Epithelial cell of proximal tubule (primary cell): Measurements from ENCODE around the gene CEP350. TPM values are rescaled to one million over a fixed set of nuclear protein-coding genes. Genes with fewer than 3 reads are reported as not detected.
"Not testable (repeated sequence)": the region's sequence is repeated elsewhere in the genome, so short reads cannot be mapped to it uniquely, and the experiment has no call there.

Experiments
- DNase-seq: peaks from one replicate; pipeline ENCODE4 v3.0.0-alpha.2; 2011; ENCODE audit warnings: low read depth
- H3K4me3 ChIP-seq: 2 replicates; pipeline ENCODE4 v1.5.1; 2011; ENCODE audit warnings: low read depth, mild to moderate bottlenecking, low read length
- total RNA-seq: library from RNA; depleted of rRNA; stranded (reverse); fragments of >200 nt; gene quantifications from 2 replicates; pipeline ENCODE4 v1.2.3, GENCODE V29; 2015
- TF ChIP-seq, protein P1 (sequence below): conservative IDR thresholded peaks from 2 replicates; pipeline ENCODE4 v1.5.1; 2012; ENCODE audit warnings: low read depth, mild to moderate bottlenecking, low read length

CEP350 gene
- total RNA-seq, 1 donor from 2014 or later, result 26.4 TPM

DNA sequence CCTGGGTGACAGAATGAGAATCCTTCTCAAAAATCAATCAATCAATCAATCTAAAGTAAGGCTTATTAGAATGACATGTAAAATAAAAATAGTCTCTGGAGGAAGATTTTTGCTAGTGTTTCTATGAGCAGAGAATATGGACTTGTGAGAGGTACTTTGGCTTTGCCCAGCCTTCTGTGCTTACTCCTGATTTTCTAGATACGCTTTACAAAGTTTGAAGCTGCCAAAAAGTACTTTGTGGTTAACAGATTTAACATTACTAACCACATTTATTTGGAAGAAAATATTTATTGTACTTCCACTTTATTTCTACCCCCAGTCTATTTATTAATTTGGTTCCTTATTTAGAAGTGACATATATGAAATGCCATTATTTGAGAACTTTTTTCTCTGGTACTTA, 41.0 kb downstream of the CEP350 start:
- H3K4me3 ChIP-seq, result no peak overlapping the region

DNA sequence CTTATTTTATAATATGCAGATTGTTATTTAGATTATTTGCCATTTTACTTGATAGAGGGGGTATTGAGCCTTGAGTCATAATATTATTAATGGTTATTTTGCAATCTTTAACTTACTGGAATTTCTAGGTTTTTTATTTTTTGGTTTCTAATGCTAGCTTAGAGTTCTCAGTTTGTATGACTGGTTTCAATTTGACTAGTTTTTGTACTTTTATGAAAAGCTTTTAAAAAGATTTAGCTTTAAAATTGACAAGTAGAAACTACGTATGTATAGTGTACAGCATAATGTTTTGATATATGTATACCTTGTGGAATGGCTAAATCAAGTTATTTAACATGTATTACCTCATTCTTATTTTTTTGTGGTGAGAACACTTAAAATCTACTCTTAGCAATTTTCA, 41.5 kb downstream of the CEP350 start:
- H3K4me3 ChIP-seq, result no peak overlapping the region
- DNase-seq, result no peak
- TF ChIP-seq, protein P1, sequence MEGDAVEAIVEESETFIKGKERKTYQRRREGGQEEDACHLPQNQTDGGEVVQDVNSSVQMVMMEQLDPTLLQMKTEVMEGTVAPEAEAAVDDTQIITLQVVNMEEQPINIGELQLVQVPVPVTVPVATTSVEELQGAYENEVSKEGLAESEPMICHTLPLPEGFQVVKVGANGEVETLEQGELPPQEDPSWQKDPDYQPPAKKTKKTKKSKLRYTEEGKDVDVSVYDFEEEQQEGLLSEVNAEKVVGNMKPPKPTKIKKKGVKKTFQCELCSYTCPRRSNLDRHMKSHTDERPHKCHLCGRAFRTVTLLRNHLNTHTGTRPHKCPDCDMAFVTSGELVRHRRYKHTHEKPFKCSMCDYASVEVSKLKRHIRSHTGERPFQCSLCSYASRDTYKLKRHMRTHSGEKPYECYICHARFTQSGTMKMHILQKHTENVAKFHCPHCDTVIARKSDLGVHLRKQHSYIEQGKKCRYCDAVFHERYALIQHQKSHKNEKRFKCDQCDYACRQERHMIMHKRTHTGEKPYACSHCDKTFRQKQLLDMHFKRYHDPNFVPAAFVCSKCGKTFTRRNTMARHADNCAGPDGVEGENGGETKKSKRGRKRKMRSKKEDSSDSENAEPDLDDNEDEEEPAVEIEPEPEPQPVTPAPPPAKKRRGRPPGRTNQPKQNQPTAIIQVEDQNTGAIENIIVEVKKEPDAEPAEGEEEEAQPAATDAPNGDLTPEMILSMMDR, result no peak

More for the DNA sequence above, 41.0 kb downstream of the CEP350 start:
- TF ChIP-seq, protein P1, result no peak
- DNase-seq, result no peak

DNA sequence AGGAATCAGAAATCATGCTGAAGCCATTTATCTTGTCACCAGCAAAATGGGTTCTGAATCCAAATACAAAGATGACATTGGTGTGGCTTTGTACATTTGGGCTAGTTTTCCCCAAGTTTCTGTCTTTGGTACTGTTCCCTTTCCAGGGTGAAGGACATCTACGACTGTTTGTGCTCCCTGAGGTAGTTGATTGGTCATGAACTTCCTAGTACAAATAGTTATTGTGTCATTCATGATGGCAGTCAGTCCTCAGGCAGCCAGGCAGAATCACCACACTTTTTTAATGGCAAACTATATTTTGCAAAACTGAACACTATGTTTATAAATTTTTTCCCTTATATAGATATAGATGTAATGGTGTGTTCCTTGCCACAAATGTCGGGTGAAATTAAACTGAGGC, 46.0 kb downstream of the CEP350 start:
- no peak for DNase-seq
- TF ChIP-seq, protein P1, result no peak
- H3K4me3 ChIP-seq, result no peak overlapping the region

DNA sequence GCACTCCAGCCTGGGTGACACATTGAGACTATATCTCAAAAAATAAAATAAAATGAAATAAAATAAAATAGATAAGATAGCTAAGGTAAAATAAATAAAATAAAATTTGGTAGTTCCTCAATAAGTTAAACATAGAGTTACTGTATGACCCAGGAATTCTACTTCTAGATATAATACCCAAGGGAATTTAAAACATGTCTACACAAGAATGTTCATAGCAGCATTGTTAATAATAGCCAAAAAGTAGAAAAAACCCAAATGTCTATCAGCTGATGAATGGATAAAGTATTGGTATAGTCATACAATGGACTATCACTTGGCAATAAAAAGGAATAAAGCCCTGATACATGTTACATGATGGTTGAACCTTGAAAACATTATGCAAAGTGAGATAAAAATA, 47.8 kb downstream of the CEP350 start:
- H3K4me3 ChIP-seq, result no peak overlapping the region
- TF ChIP-seq, protein P1, result no peak
- no peak for DNase-seq

DNA sequence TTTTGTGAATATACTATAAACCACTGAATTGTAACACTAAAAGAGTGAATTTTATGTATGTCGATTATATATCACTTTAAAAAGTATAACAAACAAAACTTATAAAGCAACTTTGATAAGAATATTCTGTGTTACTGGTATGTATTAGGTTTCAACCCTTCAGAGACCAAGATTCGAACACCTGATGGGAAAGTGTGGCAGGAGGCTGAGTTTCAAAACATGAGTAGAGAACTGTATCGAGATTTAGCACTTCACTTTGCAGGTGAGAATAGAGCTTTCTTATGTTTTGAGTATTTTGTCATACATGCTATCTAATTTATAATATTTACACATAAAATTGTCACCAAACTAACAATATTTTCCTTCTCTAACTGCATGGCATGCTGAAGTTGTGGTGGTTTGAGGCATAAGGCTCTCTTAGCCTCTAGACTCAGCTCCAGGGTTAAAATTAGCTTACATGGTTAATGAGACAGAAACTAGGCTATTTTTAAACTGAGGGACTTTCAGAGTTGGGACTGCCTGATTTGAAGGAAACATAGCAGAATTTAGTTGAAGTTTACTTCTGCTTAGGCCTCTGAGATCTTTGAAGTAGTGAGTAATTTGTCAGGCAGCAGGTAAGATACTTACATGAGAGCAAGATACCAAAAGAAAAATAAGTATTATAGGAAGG, 48.6 kb downstream of the CEP350 start:
- TF ChIP-seq, protein P1, result no peak
- no peak overlapping the region for H3K4me3 ChIP-seq
- no peak for DNase-seq

DNA sequence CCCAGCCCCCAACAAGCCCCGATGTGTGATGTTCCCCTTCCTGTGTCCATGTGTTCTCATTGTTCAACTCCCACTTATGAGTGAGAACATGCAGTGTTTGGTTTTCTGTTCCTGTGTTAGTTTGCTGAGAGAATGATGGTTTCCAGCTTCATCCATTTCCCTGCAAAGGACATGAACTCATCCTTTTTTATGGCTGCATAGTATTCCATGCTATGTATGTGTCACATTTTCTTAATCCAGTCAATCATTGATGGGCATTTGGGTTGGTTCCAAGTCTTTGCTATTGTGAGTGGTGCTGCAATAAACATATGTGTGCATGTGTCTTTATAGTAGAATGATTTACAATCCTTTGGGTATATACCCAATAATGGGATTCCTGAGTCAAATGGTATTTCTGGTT, 52.2 kb downstream of the CEP350 start:
- not testable (repeated sequence) for H3K4me3 ChIP-seq, DNase-seq

DNA sequence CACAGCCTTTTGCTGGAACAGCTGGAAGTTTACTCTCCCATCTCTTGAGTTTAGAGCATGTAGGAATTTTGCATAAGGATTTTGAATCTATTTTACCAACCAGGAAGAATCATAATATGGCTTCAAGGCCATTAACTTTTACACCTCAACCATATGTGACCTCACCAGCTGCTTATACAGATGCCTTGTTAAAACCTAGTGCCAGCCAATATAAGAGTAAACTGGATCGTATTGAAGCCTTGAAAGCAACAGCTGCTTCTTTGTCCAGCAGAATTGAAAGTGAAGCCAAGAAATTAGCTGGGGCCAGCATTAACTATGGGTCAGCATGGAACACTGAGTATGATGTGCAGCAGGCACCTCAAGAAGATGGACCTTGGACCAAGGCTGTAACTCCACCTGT, 65.4 kb downstream of the CEP350 start:
- DNase-seq, result no peak
- TF ChIP-seq, protein P1, result no peak
- no peak overlapping the region for H3K4me3 ChIP-seq
